ENCODE measurements around the gene VRK1. TPM values are rescaled to one million over a fixed set of nuclear protein-coding genes. Genes with fewer than 3 reads are reported as not detected.

The VRK1 gene
- total and polyA plus RNA-seq, 8 donors: 1.2 to 45.7 (median 10.6) TPM; not detected in 1

- H3K4me1 ChIP-seq: no peaks in the 10 kb centered on the region
- TF ChIP-seq POLR2AphosphoS5 (IDR thresholded peaks at IDR 0.05): no peak
- no peaks in the 10 kb centered on the region for H3K36me3 ChIP-seq
- WGBS, 5 donors: 67 to 82% (median 77%) methylated on average over 3 of the region's 3 CpGs
- H3K27me3 ChIP-seq: no peaks in the 10 kb centered on the region
- H3K9me3 ChIP-seq: no peaks in the 10 kb centered on the region
- H3K4me3 ChIP-seq: no peak overlapping the region
- intact Hi-C loops (cut with DNase I; ENCODE audit: low total_unique reads): no loop called here
- H3K27ac ChIP-seq: no peak overlapping the region
- DNase-seq: no peak
These were observed 104.0 kb downstream of the VRK1 start for GRCh38 chr14:96901227-96901626.

- WGBS, 5 donors: 83 to 94% (median 85%) methylated on average over 3 of the region's 3 CpGs
- Histone ChIP-seq H3K4me3 (no peak overlapping the region), H3K4me1 (no peaks in the 10 kb centered on the region), H3K9me3 (no peaks in the 10 kb centered on the region), H3K27me3 (no peaks in the 10 kb centered on the region), H3K36me3 (no peaks in the 10 kb centered on the region), H3K27ac (no peak overlapping the region)
- intact Hi-C loops (cut with DNase I; ENCODE audit: low total_unique reads): no loop called here
- DNase-seq: no peak
- TF ChIP-seq EP300 (IDR thresholded peaks at IDR 0.05) (no peak), CTCF (IDR thresholded peaks at IDR 0.05) (no peak), POLR2AphosphoS5 (IDR thresholded peaks at IDR 0.05) (no peak), POLR2A (IDR thresholded peaks at IDR 0.05) (no peak)
These were observed 104.8 kb downstream of the VRK1 start for GRCh38 chr14:96902004-96902403.

GRCh38 chr14:96903444-96904023 is 106.4 kb downstream of the VRK1 start:
- H3K36me3 ChIP-seq: no peaks in the 10 kb centered on the region
- no peak for DNase-seq
- 60 to 80% (median 73%) methylated on average over 8 of the region's 8 CpGs for WGBS, 5 donors
- H3K9me3 ChIP-seq: peaks cover 0 to 5% (median 2%) of the 10 kb centered on the region in 4 donors
- H3K27me3 ChIP-seq: no peaks in the 10 kb centered on the region
- TF ChIP-seq POLR2A (IDR thresholded peaks at IDR 0.05) (no peak), POLR2AphosphoS5 (IDR thresholded peaks at IDR 0.05) (no peak), EP300 (IDR thresholded peaks at IDR 0.05) (no peak), CTCF (IDR thresholded peaks at IDR 0.05) (no peak)
- H3K27ac ChIP-seq: no peak overlapping the region
- no peak overlapping the region for H3K4me3 ChIP-seq
- intact Hi-C loops (cut with DNase I; ENCODE audit: low total_unique reads): no loop called here
- no peaks in the 10 kb centered on the region for H3K4me1 ChIP-seq

GRCh38 chr14:96904201-96904600 is 107.0 kb downstream of the VRK1 start:
- H3K9me3 ChIP-seq: peaks cover 0 to 12% (median 5%) of the 10 kb centered on the region in 4 donors
- WGBS, 5 donors: 31 to 42% (median 34%) methylated on average over 3 of the region's 3 CpGs
- H3K4me1 ChIP-seq: no peaks in the 10 kb centered on the region
- H3K4me3 ChIP-seq: no peak overlapping the region
- DNase-seq: no peak
- H3K36me3 ChIP-seq: no peaks in the 10 kb centered on the region
- TF ChIP-seq EP300 (IDR thresholded peaks at IDR 0.05): no peak
- TF ChIP-seq POLR2AphosphoS5 (IDR thresholded peaks at IDR 0.05): no peak
- no peak for TF ChIP-seq POLR2A (IDR thresholded peaks at IDR 0.05)
- TF ChIP-seq CTCF (IDR thresholded peaks at IDR 0.05): no peak
- H3K27ac ChIP-seq: no peak overlapping the region
- no peaks in the 10 kb centered on the region for H3K27me3 ChIP-seq
- intact Hi-C loops (cut with DNase I; ENCODE audit: low total_unique reads): no loop called here

- Histone ChIP-seq H3K4me1 (no peaks in the 10 kb centered on the region), H3K4me3 (no peak overlapping the region), H3K9me3 (peaks cover 6 to 20% (median 13%) of the 10 kb centered on the region in 4 donors), H3K36me3 (no peaks in the 10 kb centered on the region), H3K27ac (no peak overlapping the region), H3K27me3 (no peaks in the 10 kb centered on the region)
- 92 to 100% (median 95%) methylated on average over 1 of the region's 1 CpG for WGBS, 5 donors
- intact Hi-C loops (cut with DNase I; ENCODE audit: low total_unique reads): no loop called here
- no peak for DNase-seq
- TF ChIP-seq POLR2AphosphoS5 (IDR thresholded peaks at IDR 0.05) (no peak), CTCF (IDR thresholded peaks at IDR 0.05) (no peak), EP300 (IDR thresholded peaks at IDR 0.05) (no peak), POLR2A (IDR thresholded peaks at IDR 0.05) (no peak)
These were observed 107.9 kb downstream of the VRK1 start for GRCh38 chr14:96905065-96905464.

Data from stomach (tissue), 9 donors.